ENCODE measurements around the gene ZNF107. TPM values are rescaled to one million over a fixed set of nuclear protein-coding genes. Genes with fewer than 3 reads are reported as not detected.
"Not testable (repeated sequence)": the region's sequence is repeated elsewhere in the genome, so short reads cannot be mapped to it uniquely, and the experiment has no call there.

Gene ZNF107
- total and polyA plus RNA-seq, 5 donors from 2014 or later, result 6.0 to 13.0 (median 7.5) TPM

GRCh38 chr7:64736575-64736974 lies 70.6 kb downstream of the ZNF107 start:
- no peak overlapping the region for H3K27ac Mint-ChIP-seq
- no peak for DNase-seq
- H3K36me3 ChIP-seq (ENCODE audit: control insufficient read depth, insufficient read depth, low read length), result no peaks in the 10 kb centered on the region
- H3K36me3 Mint-ChIP-seq, result no peaks in the 10 kb centered on the region
- ATAC-seq (ENCODE audit: low read depth in 2 of 2), result no peak
- H3K27me3 ChIP-seq (ENCODE audit: control insufficient read depth, insufficient read depth, low read length), result no peaks in the 10 kb centered on the region
- no peak overlapping the region for H3K4me3 Mint-ChIP-seq
- peaks cover 0 to 15% (median 7%) of the 10 kb centered on the region in 7 donors for H3K9me3 Mint-ChIP-seq
- no peaks in the 10 kb centered on the region for H3K4me1 Mint-ChIP-seq
- no peak overlapping the region for H3K4me3 ChIP-seq (ENCODE audit: low read depth, low read length)
- H3K4me1 ChIP-seq (ENCODE audit: control insufficient read depth, insufficient read depth, low read length, poor library complexity, severe bottlenecking), result no peaks in the 10 kb centered on the region
- peaks cover 0 to under 1% of the 10 kb centered on the region in 2 experiments for H3K9me3 ChIP-seq (ENCODE audit: control insufficient read depth in 2 of 2, low read length in 2 of 2)
- H3K27ac ChIP-seq (ENCODE audit: insufficient read depth, low read length, poor library complexity, severe bottlenecking), result no peak overlapping the region
- no peaks in the 10 kb centered on the region for H3K27me3 Mint-ChIP-seq

GRCh38 chr7:64738403-64738802 lies 72.5 kb downstream of the ZNF107 start:
- not testable (repeated sequence) for H3K27me3 Mint-ChIP-seq; H3K9me3 ChIP-seq (ENCODE audit: control insufficient read depth in 2 of 2, low read length in 2 of 2); H3K36me3 ChIP-seq (ENCODE audit: control insufficient read depth, insufficient read depth, low read length); H3K27me3 ChIP-seq (ENCODE audit: control insufficient read depth, insufficient read depth, low read length); H3K4me1 Mint-ChIP-seq; H3K4me1 ChIP-seq (ENCODE audit: control insufficient read depth, insufficient read depth, low read length, poor library complexity, severe bottlenecking); H3K4me3 ChIP-seq (ENCODE audit: low read depth, low read length); H3K4me3 Mint-ChIP-seq; ATAC-seq (ENCODE audit: low read depth in 2 of 2); H3K27ac ChIP-seq (ENCODE audit: insufficient read depth, low read length, poor library complexity, severe bottlenecking); DNase-seq; H3K27ac Mint-ChIP-seq; H3K36me3 Mint-ChIP-seq
- peaks cover 4 to 20% (median 7%) of the 10 kb centered on the region in 7 donors for H3K9me3 Mint-ChIP-seq

GRCh38 chr7:64738953-64739352 lies 73.0 kb downstream of the ZNF107 start:
- not testable (repeated sequence) for H3K27me3 Mint-ChIP-seq; H3K27ac ChIP-seq (ENCODE audit: insufficient read depth, low read length, poor library complexity, severe bottlenecking); H3K36me3 Mint-ChIP-seq; H3K27me3 ChIP-seq (ENCODE audit: control insufficient read depth, insufficient read depth, low read length); H3K4me1 Mint-ChIP-seq; DNase-seq; H3K4me3 ChIP-seq (ENCODE audit: low read depth, low read length); H3K9me3 ChIP-seq (ENCODE audit: control insufficient read depth in 2 of 2, low read length in 2 of 2); H3K4me1 ChIP-seq (ENCODE audit: control insufficient read depth, insufficient read depth, low read length, poor library complexity, severe bottlenecking); H3K27ac Mint-ChIP-seq; H3K36me3 ChIP-seq (ENCODE audit: control insufficient read depth, insufficient read depth, low read length); ATAC-seq (ENCODE audit: low read depth in 2 of 2); H3K4me3 Mint-ChIP-seq
- peaks cover 3 to 17% (median 4%) of the 10 kb centered on the region in 7 donors for H3K9me3 Mint-ChIP-seq

- Mint-ChIP-seq H3K27me3 (no peaks in the 10 kb centered on the region), H3K27ac (no peak overlapping the region), H3K9me3 (peaks cover 0 to 24% (median 9%) of the 10 kb centered on the region in 7 donors), H3K4me3 (no peak overlapping the region), H3K36me3 (no peaks in the 10 kb centered on the region), H3K4me1 (no peaks in the 10 kb centered on the region)
- Histone ChIP-seq H3K9me3 (ENCODE audit: control insufficient read depth in 2 of 2, low read length in 2 of 2) (peaks cover 0 to 5% of the 10 kb centered on the region in 2 experiments), H3K4me3 (ENCODE audit: low read depth, low read length) (no peak overlapping the region), H3K36me3 (ENCODE audit: control insufficient read depth, insufficient read depth, low read length) (no peaks in the 10 kb centered on the region), H3K4me1 (ENCODE audit: control insufficient read depth, insufficient read depth, low read length, poor library complexity, severe bottlenecking) (no peaks in the 10 kb centered on the region), H3K27ac (ENCODE audit: insufficient read depth, low read length, poor library complexity, severe bottlenecking) (no peak overlapping the region), H3K27me3 (ENCODE audit: control insufficient read depth, insufficient read depth, low read length) (no peaks in the 10 kb centered on the region)
- DNase-seq (no peak), ATAC-seq (ENCODE audit: low read depth in 2 of 2) (no peak)
These were observed 78.7 kb downstream of the ZNF107 start for GRCh38 chr7:64744680-64745079.

DNA sequence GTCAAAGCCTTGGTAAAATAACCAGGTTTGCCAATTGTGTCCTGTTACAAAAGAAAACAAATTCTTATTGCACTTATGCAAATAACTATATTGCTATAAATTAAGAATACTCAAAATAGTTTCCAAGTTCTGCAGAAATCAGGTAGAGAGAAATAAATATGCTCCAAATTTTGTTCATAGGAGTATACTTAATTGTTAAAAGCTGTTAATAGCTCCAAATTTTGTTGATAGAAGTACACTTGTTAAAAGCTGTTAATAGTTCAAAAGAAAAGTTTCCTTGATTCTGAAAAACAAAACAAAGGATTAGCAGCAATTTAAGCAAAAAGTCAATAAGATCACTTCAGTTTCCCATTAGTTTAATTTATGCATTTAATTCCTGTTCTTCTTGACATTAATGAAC lies 81.9 kb downstream of the ZNF107 start:
- ATAC-seq (ENCODE audit: low read depth in 2 of 2) (no peak), DNase-seq (no peak)
- Histone ChIP-seq H3K4me3 (ENCODE audit: low read depth, low read length) (no peak overlapping the region), H3K27me3 (ENCODE audit: control insufficient read depth, insufficient read depth, low read length) (no peaks in the 10 kb centered on the region), H3K4me1 (ENCODE audit: control insufficient read depth, insufficient read depth, low read length, poor library complexity, severe bottlenecking) (no peaks in the 10 kb centered on the region), H3K36me3 (ENCODE audit: control insufficient read depth, insufficient read depth, low read length) (no peaks in the 10 kb centered on the region), H3K27ac (ENCODE audit: insufficient read depth, low read length, poor library complexity, severe bottlenecking) (no peak overlapping the region), H3K9me3 (ENCODE audit: control insufficient read depth in 2 of 2, low read length in 2 of 2) (peaks cover 0 to 5% of the 10 kb centered on the region in 2 experiments)
- Mint-ChIP-seq H3K36me3 (no peaks in the 10 kb centered on the region), H3K27me3 (no peaks in the 10 kb centered on the region), H3K9me3 (peaks cover 2 to 23% (median 6%) of the 10 kb centered on the region in 7 donors), H3K4me1 (no peaks in the 10 kb centered on the region), H3K4me3 (no peak overlapping the region), H3K27ac (no peak overlapping the region)

DNA sequence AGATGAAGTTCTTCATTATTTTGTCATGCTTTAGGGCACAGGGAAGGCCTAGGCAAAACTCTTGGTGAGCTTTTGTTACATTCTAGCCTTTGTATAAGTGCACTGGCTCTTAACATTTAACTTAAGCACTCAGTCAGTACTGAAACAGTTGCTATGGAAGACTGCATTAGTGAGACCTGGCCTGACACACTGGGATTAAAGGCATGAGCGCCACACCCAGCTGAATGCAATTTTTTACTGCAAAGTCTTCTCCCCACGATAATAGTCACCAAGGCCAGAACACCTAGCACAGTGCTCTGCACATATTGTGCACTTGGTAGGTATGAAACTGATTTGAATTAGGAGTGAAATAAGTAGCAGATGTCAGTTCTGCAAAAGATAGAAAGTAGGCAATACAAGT lies 87.1 kb downstream of the ZNF107 start:
- Mint-ChIP-seq H3K4me1 (no peaks in the 10 kb centered on the region), H3K36me3 (no peaks in the 10 kb centered on the region), H3K27ac (no peak overlapping the region), H3K4me3 (no peak overlapping the region), H3K9me3 (peaks cover 0 to 10% (median 2%) of the 10 kb centered on the region in 7 donors), H3K27me3 (no peaks in the 10 kb centered on the region)
- Histone ChIP-seq H3K27me3 (ENCODE audit: control insufficient read depth, insufficient read depth, low read length) (no peaks in the 10 kb centered on the region), H3K4me1 (ENCODE audit: control insufficient read depth, insufficient read depth, low read length, poor library complexity, severe bottlenecking) (no peaks in the 10 kb centered on the region), H3K36me3 (ENCODE audit: control insufficient read depth, insufficient read depth, low read length) (no peaks in the 10 kb centered on the region), H3K9me3 (ENCODE audit: control insufficient read depth in 2 of 2, low read length in 2 of 2) (peaks cover 0 to 3% of the 10 kb centered on the region in 2 experiments), H3K27ac (ENCODE audit: insufficient read depth, low read length, poor library complexity, severe bottlenecking) (no peak overlapping the region), H3K4me3 (ENCODE audit: low read depth, low read length) (no peak overlapping the region)
- no peak for ATAC-seq (ENCODE audit: low read depth in 2 of 2)
- DNase-seq, result no peak

DNA sequence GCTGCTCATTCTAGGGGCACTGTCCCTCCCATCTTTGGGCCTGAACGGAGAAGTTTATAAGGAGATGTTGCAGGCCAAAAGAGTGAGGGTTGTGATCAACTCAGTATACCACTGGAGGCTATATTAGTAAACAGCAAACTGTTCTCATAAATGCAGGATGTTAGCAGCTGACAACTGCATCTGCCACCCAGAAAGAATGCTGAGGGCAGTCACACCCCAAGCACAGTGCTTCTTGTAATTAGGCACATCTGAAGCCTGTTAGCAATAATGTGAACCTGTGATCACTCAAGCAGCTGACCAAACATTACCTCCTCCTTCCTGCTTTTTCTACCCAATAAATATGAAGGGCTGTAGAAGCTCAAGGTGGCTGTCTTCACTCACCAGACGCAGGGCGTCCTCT lies 89.9 kb downstream of the ZNF107 start:
- no peak for ATAC-seq (ENCODE audit: low read depth in 2 of 2)
- H3K4me3 Mint-ChIP-seq, result no peak overlapping the region
- H3K36me3 Mint-ChIP-seq, result no peaks in the 10 kb centered on the region

GRCh38 chr7:64758151-64758550 lies 92.2 kb downstream of the ZNF107 start:
- H3K27ac Mint-ChIP-seq, result no peak overlapping the region

More for the DNA sequence above, 89.9 kb downstream of the ZNF107 start:
- H3K4me3 ChIP-seq (ENCODE audit: low read depth, low read length), result no peak overlapping the region
- no peak for DNase-seq
- H3K27me3 ChIP-seq (ENCODE audit: control insufficient read depth, insufficient read depth, low read length), result no peaks in the 10 kb centered on the region
- no peaks in the 10 kb centered on the region for H3K9me3 ChIP-seq (ENCODE audit: control insufficient read depth in 2 of 2, low read length in 2 of 2)
- H3K27ac ChIP-seq (ENCODE audit: insufficient read depth, low read length, poor library complexity, severe bottlenecking), result no peak overlapping the region
- Mint-ChIP-seq H3K9me3 (peaks cover 0 to 4% (median 1%) of the 10 kb centered on the region in 7 donors), H3K4me1 (no peaks in the 10 kb centered on the region), H3K27ac (no peak overlapping the region), H3K27me3 (no peaks in the 10 kb centered on the region)
- no peaks in the 10 kb centered on the region for H3K36me3 ChIP-seq (ENCODE audit: control insufficient read depth, insufficient read depth, low read length)
- H3K4me1 ChIP-seq (ENCODE audit: control insufficient read depth, insufficient read depth, low read length, poor library complexity, severe bottlenecking), result no peaks in the 10 kb centered on the region

More at GRCh38 chr7:64758151-64758550, 92.2 kb downstream of the ZNF107 start:
- H3K27me3 ChIP-seq (ENCODE audit: control insufficient read depth, insufficient read depth, low read length), result no peaks in the 10 kb centered on the region
- Mint-ChIP-seq H3K4me3 (no peak overlapping the region), H3K9me3 (peaks cover 0 to 1% (median 0%) of the 10 kb centered on the region in 7 donors), H3K27me3 (no peaks in the 10 kb centered on the region), H3K4me1 (no peaks in the 10 kb centered on the region), H3K36me3 (no peaks in the 10 kb centered on the region)
- ATAC-seq (ENCODE audit: low read depth in 2 of 2) (no peak), DNase-seq (no peak)
- H3K27ac ChIP-seq (ENCODE audit: insufficient read depth, low read length, poor library complexity, severe bottlenecking), result no peak overlapping the region
- no peaks in the 10 kb centered on the region for H3K4me1 ChIP-seq (ENCODE audit: control insufficient read depth, insufficient read depth, low read length, poor library complexity, severe bottlenecking)
- no peaks in the 10 kb centered on the region for H3K36me3 ChIP-seq (ENCODE audit: control insufficient read depth, insufficient read depth, low read length)
- no peak overlapping the region for H3K4me3 ChIP-seq (ENCODE audit: low read depth, low read length)
- H3K9me3 ChIP-seq (ENCODE audit: control insufficient read depth in 2 of 2, low read length in 2 of 2), result no peaks in the 10 kb centered on the region

Measured in CD4-positive, CD25-positive, alpha-beta regulatory T cell (primary cell).